Stimulated activated CD4-positive, alpha-beta T cell treated with anti-CD3 and anti-CD28 coated beads, Interleukin-2, amount 100 ng/mL, for 48 hours (primary cell): ENCODE measurements around the gene TMPO.
A peak's percentile ranks its signal among the peaks of the same experiment; 100 is the strongest.
"Not testable (repeated sequence)": the region's sequence is repeated elsewhere in the genome, so short reads cannot be mapped to it uniquely, and the experiment has no call there.

Source experiments
- DNase-seq, 2 donors: peaks; one replicate each; pipeline ENCODE4 v3.0.0-alpha.2; 2020

TMPO gene

GRCh38 chr12:98515287-98516110, at the start of gene TMPO:
Gene TMPO, plus strand, starts transcription at chr12:98515590. Its CDS starts 278 bp downstream, at chr12:98515868.
- DNase-seq, result peak; percentile 93 to 96

GRCh38 chr12:98465950-98466602, 49.3 kb upstream of the TMPO start:
- DNase-seq, result no peak

- no peak for DNase-seq
Measured at GRCh38 chr12:98466640-98467400, 48.6 kb upstream of the TMPO start.

- DNase-seq, result no peak
Measured at GRCh38 chr12:98469109-98469508, 46.3 kb upstream of the TMPO start.

- no peak for DNase-seq
Measured at GRCh38 chr12:98470469-98471082, 44.8 kb upstream of the TMPO start.

GRCh38 chr12:98471085-98471484, 44.3 kb upstream of the TMPO start:
- no peak for DNase-seq

GRCh38 chr12:98475565-98475908, 39.9 kb upstream of the TMPO start:
- DNase-seq, result no peak

- no peak for DNase-seq
Measured at GRCh38 chr12:98478606-98479005, 36.8 kb upstream of the TMPO start.

- DNase-seq, result no peak
Measured at GRCh38 chr12:98483621-98484503, 31.5 kb upstream of the TMPO start.

- no peak for DNase-seq
Measured at GRCh38 chr12:98485792-98486340, 29.5 kb upstream of the TMPO start.

- not testable (repeated sequence) for DNase-seq
Measured at GRCh38 chr12:98488416-98488815, 27.0 kb upstream of the TMPO start.

- no peak for DNase-seq
Measured at GRCh38 chr12:98489176-98489575, 26.2 kb upstream of the TMPO start.

- DNase-seq, result peak; percentile 82 to 84
Measured at GRCh38 chr12:98490501-98491453, 24.6 kb upstream of the TMPO start.

- no peak for DNase-seq
Measured at GRCh38 chr12:98492580-98493140, 22.7 kb upstream of the TMPO start.

GRCh38 chr12:98501266-98501629, 14.1 kb upstream of the TMPO start:
- not testable (repeated sequence) for DNase-seq

GRCh38 chr12:98503342-98503591, 12.1 kb upstream of the TMPO start:
- DNase-seq, result peak; percentile 96 to 97

GRCh38 chr12:98503592-98504367, 11.6 kb upstream of the TMPO start:
- DNase-seq, result peak; percentile 92 to 98

GRCh38 chr12:98504368-98504617, 11.1 kb upstream of the TMPO start:
- no peak for DNase-seq

GRCh38 chr12:98509063-98509462, 6.3 kb upstream of the TMPO start:
- no peak for DNase-seq

GRCh38 chr12:98511806-98512205, 3.6 kb upstream of the TMPO start:
- not testable (repeated sequence) for DNase-seq
